Central memory CD4-positive, alpha-beta T cell (primary cell): ENCODE results near the gene SAT2.
"Not testable (repeated sequence)": the region's sequence is repeated elsewhere in the genome, so short reads cannot be mapped to it uniquely, and the experiment has no call there.

ENCODE experiments used
- DNase-seq: peaks from one replicate; pipeline ENCODE4 v3.0.0; 2022
- total RNA-seq, 3 experiments: gene quantifications; one replicate each; lab custom pipeline; 2026; lab: John Stamatoyannopoulos, UW

The SAT2 gene
- total RNA-seq = 8.8 to 29.2 (median 23.9) reads per million in 3 experiments

- DNase-seq = peak; percentile 76
Observed at GRCh38 chr17:7627250-7628121, at the start of gene SAT2. Gene SAT2 (minus strand): TSS chr17:7627821. CDS start chr17:7627635, 186 bp downstream.

- DNase-seq = no peak
Observed at GRCh38 chr17:7676533-7676932, 48.9 kb upstream of the SAT2 start.

- no peak for DNase-seq
Observed at GRCh38 chr17:7674934-7675333, 47.3 kb upstream of the SAT2 start.

- no peak for DNase-seq
Observed at GRCh38 chr17:7673239-7673638, 45.6 kb upstream of the SAT2 start.

- DNase-seq = no peak
Observed at GRCh38 chr17:7668482-7668881, 40.9 kb upstream of the SAT2 start.

GRCh38 chr17:7667656-7668406 lies 40.2 kb upstream of the SAT2 start:
- DNase-seq = no peak

- no peak for DNase-seq
Observed at GRCh38 chr17:7656958-7657609, 29.5 kb upstream of the SAT2 start.

- DNase-seq = no peak
Observed at GRCh38 chr17:7655541-7655840, 27.9 kb upstream of the SAT2 start.

- DNase-seq = no peak
Observed at GRCh38 chr17:7654832-7655540, 27.4 kb upstream of the SAT2 start.

GRCh38 chr17:7652388-7653356 lies 25.1 kb upstream of the SAT2 start:
- no peak for DNase-seq

- no peak for DNase-seq
Observed at GRCh38 chr17:7651665-7652387, 24.2 kb upstream of the SAT2 start.

GRCh38 chr17:7651097-7651664 lies 23.6 kb upstream of the SAT2 start:
- DNase-seq = no peak

GRCh38 chr17:7650509-7651096 lies 23.0 kb upstream of the SAT2 start, which contains the start of gene ATP1B2:
Gene ATP1B2 (plus strand): TSS chr17:7650926. CDS start chr17:7651519, 593 bp downstream.
- DNase-seq = peak; percentile 62

- DNase-seq = no peak
Observed at GRCh38 chr17:7647018-7647417, 19.4 kb upstream of the SAT2 start.

GRCh38 chr17:7646457-7646856 lies 18.8 kb upstream of the SAT2 start:
- no peak for DNase-seq

- no peak for DNase-seq
Observed at GRCh38 chr17:7644775-7645174, 17.2 kb upstream of the SAT2 start.

GRCh38 chr17:7641635-7642034 lies 14.0 kb upstream of the SAT2 start:
- DNase-seq = not testable (repeated sequence)

GRCh38 chr17:7640783-7641182 lies 13.2 kb upstream of the SAT2 start:
- DNase-seq = no peak

GRCh38 chr17:7636163-7636562 lies 8.5 kb upstream of the SAT2 start:
- no peak for DNase-seq

GRCh38 chr17:7634384-7634783 lies 6.8 kb upstream of the SAT2 start:
- DNase-seq = no peak
